H1 (cell line): Measurements from ENCODE around the gene MYO7B. TPM values are rescaled to one million over a fixed set of nuclear protein-coding genes. Genes with fewer than 3 reads are reported as not detected.

Experiments
- BACH1 ChIP-seq: IDR thresholded peaks from 2 replicates; pipeline ENCODE4 v1.6.1; 2012; ENCODE audit warnings: low read length, improper control_type of control experiment
- BRCA1 ChIP-seq: IDR thresholded peaks from 2 replicates; pipeline ENCODE4 v1.6.1; 2012; ENCODE audit warnings: low read depth, low read length, improper control_type of control experiment
- CHD2 ChIP-seq: IDR thresholded peaks from 2 replicates; pipeline ENCODE4 v1.6.1; 2012; ENCODE audit warnings: low read length, improper control_type of control experiment
- CREB1 ChIP-seq: IDR thresholded peaks from 2 replicates; pipeline ENCODE4 v1.6.1; 2012; ENCODE audit warnings: inconsistent platforms
- EP300 ChIP-seq, 2 experiments: IDR thresholded peaks; 1 replicate in 1 of 2; 2 replicates in 1 of 2; pipeline ENCODE4 v1.6.1; 2011 to 2012; ENCODE audit warnings: low read depth in 2 of 2, low read length in 2 of 2, mild to moderate bottlenecking in 2 of 2, borderline replicate concordance in 1 of 2, inconsistent platforms in 1 of 2, moderate library complexity in 1 of 2
- EZH2 ChIP-seq: fragments of 200-600 bp; sonication (generic); IDR thresholded peaks from 2 replicates; pipeline ENCODE4 v1.7.1; 2012; ENCODE audit warnings: low read depth, mild to moderate bottlenecking, moderate library complexity, low read length, inconsistent platforms; ENCODE audit not compliant: severe bottlenecking
- POLR2A ChIP-seq, 2 experiments: IDR thresholded peaks; 1 replicate in 1 of 2; 2 replicates in 1 of 2; pipeline ENCODE4 v1.6.1; 2011; ENCODE audit warnings: low read depth in 2 of 2, low read length in 2 of 2, mild to moderate bottlenecking in 2 of 2; ENCODE audit errors: control extremely low read depth in 1 of 2
- polyA plus RNA-seq, 7 experiments: library from polyadenylated mRNA; depleted of rRNA in 3 of 7; stranded (reverse) in 5 of 7; unstranded in 2 of 7; fragments of >200 nt in 5 of 7; fragments of 200-250 nt in 2 of 7; gene quantifications; 1 replicate in 5 of 7; 2 replicates in 1 of 7; 4 replicates in 1 of 7; pipeline versions ENCODE4 v1.2.1 to v1.2.3, GENCODE V29; 2011 to 2013; ENCODE audit warnings: missing spikeins in 2 of 7, mixed read lengths in 2 of 7
- total RNA-seq: library from RNA; stranded (reverse); fragmentation: NEBNext Ultra II Directional; extraction: Animal tissue kit (Norgen Biotek cat#: 25700); gene quantifications from 2 replicates; pipeline ENCODE4 v1.2.1, GENCODE V29; 2021
- TF ChIP-seq, protein P1 (sequence below): IDR thresholded peaks from 2 replicates; pipeline ENCODE4 v1.6.1; 2012; ENCODE audit warnings: low read length, inconsistent platforms

Gene MYO7B
- total and polyA plus RNA-seq, 2 of the 8 experiments (the other 6 are each of a cell fraction or from before 2014, with no cell fraction given) = not detected

DNA sequence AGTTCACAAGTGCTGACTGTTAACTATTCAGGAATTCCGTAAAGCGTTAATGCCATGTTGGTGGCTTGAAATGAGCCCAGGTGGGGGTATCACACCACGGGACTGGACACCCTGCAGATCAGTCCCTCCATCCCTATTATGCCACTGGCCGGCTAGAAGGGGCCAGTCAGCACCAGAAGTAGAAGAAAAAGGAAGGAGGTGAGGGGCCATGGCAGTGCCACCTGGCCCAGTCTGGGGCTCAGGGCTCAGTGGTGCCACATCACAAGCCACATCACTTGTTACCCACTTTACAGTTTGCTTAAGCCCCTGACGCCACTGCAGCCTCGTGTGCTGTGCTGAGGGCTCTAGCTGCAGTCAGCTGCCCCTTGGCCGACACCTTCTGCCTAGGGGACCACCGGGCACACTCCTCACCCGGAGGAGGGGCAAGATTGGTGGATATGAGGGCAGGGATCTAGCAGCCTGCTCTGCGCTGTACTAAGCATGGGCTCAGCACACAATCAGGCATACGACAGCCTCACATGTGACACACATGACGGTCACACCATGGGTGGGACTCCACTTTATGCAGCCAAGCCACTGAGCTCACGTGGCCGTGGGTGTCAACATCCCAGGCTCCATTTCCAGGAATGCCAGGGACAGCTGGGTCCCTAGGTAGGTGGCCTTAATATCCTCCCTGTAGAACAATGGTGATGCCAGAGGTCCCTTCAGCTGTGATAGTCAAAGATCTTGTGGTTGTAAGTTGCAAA is 136.2 kb downstream of the MYO7B start (continued):
- no peak for TF ChIP-seq CHD2
- TF ChIP-seq, protein P1, sequence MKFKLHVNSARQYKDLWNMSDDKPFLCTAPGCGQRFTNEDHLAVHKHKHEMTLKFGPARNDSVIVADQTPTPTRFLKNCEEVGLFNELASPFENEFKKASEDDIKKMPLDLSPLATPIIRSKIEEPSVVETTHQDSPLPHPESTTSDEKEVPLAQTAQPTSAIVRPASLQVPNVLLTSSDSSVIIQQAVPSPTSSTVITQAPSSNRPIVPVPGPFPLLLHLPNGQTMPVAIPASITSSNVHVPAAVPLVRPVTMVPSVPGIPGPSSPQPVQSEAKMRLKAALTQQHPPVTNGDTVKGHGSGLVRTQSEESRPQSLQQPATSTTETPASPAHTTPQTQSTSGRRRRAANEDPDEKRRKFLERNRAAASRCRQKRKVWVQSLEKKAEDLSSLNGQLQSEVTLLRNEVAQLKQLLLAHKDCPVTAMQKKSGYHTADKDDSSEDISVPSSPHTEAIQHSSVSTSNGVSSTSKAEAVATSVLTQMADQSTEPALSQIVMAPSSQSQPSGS = no peak
- TF ChIP-seq CREB1 = no peak
- no peak for TF ChIP-seq EZH2
- TF ChIP-seq BRCA1 = no peak
- TF ChIP-seq POLR2A (IDR thresholded peaks at IDR 0.05; ENCODE audit: control extremely low read depth in 1 of 2, low read depth in 2 of 2, low read length in 2 of 2) = no peak
- no peak for TF ChIP-seq EP300 (IDR thresholded peaks at IDR 0.05; ENCODE audit: borderline replicate concordance in 1 of 2, low read depth in 2 of 2, low read length in 2 of 2)
- no peak for TF ChIP-seq BACH1
